SK-N-SH (cell line): ENCODE results near the gene ZBTB46. TPM values are rescaled to one million over a fixed set of nuclear protein-coding genes. Genes with fewer than 3 reads are reported as not detected.

Experiments used
- CTCF ChIA-PET: fragments of 300-600, 350-600 bp; formaldehyde crosslinking; extraction: SDS; loops from one replicate; lab custom pipeline; 2021; lab: Yijun Ruan, JAX
- POLR2A ChIA-PET: fragments of 350-600 bp; sonication (Branson Sonifier 250); formaldehyde crosslinking; extraction: SDS; loops from one replicate; lab custom pipeline; 2020; ENCODE audit warnings: antibody characterized with exemption, inconsistent platforms; lab: Yijun Ruan, JAX
- DNase-seq: peaks from one replicate; pipeline ENCODE4 v3.0.0; 2012
- H2AFZ ChIP-seq: fragments of 200-600 bp; sonication (generic); 2 replicates; pipeline ENCODE4 v1.8.1; 2016; ENCODE audit warnings: antibody characterized with exemption, mild to moderate bottlenecking, low read depth
- H3F3A ChIP-seq: fragments of 200-600 bp; sonication (generic); replicated peaks from 2 replicates; pipeline ENCODE3; 2016; ENCODE audit warnings: antibody characterized with exemption, mild to moderate bottlenecking; ENCODE audit not compliant: insufficient read depth
- H3K27ac ChIP-seq, 2 experiments: fragments of 200-500 bp in 1 of 2; fragments of 200-600 bp in 1 of 2; sonication (Bioruptor generic) in 1 of 2; sonication (generic), shearing (Covaris generic) in 1 of 2; 2 replicates each; pipeline versions ENCODE4 v1.5.1 to v1.6.1; 2014 to 2016; ENCODE audit warnings: low read depth in 2 of 2, inconsistent platforms in 1 of 2, low read length in 1 of 2, mild to moderate bottlenecking in 1 of 2, mixed read lengths in 1 of 2
- H3K27me3 ChIP-seq: fragments of 200-600 bp; sonication (generic), shearing (Covaris generic); 2 replicates; pipeline ENCODE4 v1.6.1; 2016; ENCODE audit warnings: mixed run types; ENCODE audit not compliant: insufficient read depth
- H3K36me3 ChIP-seq, 2 experiments: fragments of 200-500 bp in 1 of 2; fragments of 200-600 bp in 1 of 2; sonication (Bioruptor generic) in 1 of 2; sonication (generic) in 1 of 2; replicated peaks in 1 of 2; 2 replicates each; pipeline versions ENCODE3 to v1.5.1; 2014 to 2016; ENCODE audit warnings: low read length in 1 of 2, mild to moderate bottlenecking in 1 of 2; ENCODE audit not compliant: insufficient read depth in 2 of 2, control insufficient read depth in 1 of 2
- H3K4me1 ChIP-seq, 2 experiments: fragments of 200-500 bp in 1 of 2; fragments of 200-600 bp in 1 of 2; sonication (Bioruptor generic) in 1 of 2; sonication (generic), shearing (Covaris generic) in 1 of 2; 2 replicates each; pipeline versions ENCODE4 v1.5.1 to v1.6.1; 2014 to 2016; ENCODE audit warnings: low read depth in 1 of 2, low read length in 1 of 2, mixed run types in 1 of 2; ENCODE audit not compliant: insufficient read depth in 2 of 2, control insufficient read depth in 1 of 2
- H3K4me2 ChIP-seq: fragments of 200-600 bp; sonication (generic), shearing (Covaris generic); 2 replicates; pipeline ENCODE4 v1.6.1; 2017; ENCODE audit warnings: mixed run types
- H3K4me3 ChIP-seq, 2 experiments: fragments of 200-500 bp in 1 of 2; fragments of 200-600 bp in 1 of 2; sonication (Bioruptor generic) in 1 of 2; sonication (generic), shearing (Covaris generic) in 1 of 2; 2 replicates each; pipeline versions ENCODE4 v1.5.1 to v1.8.1; 2014 to 2016; ENCODE audit warnings: low read depth in 2 of 2, inconsistent platforms in 1 of 2, low read length in 1 of 2, mild to moderate bottlenecking in 1 of 2, mixed read lengths in 1 of 2, moderate library complexity in 1 of 2
- H3K79me2 ChIP-seq: fragments of 200-600 bp; sonication (generic); 2 replicates; pipeline ENCODE4 v1.8.1; 2017; ENCODE audit warnings: mild to moderate bottlenecking; ENCODE audit not compliant: insufficient read depth
- H3K9ac ChIP-seq: fragments of 200-600 bp; sonication (generic); 2 replicates; pipeline ENCODE4 v1.6.1; 2017; ENCODE audit warnings: mixed run types
- H3K9me2 ChIP-seq: fragments of 200-600 bp; sonication (generic); 2 replicates; pipeline ENCODE4 v1.6.1; 2017; ENCODE audit warnings: mixed run types
- H3K9me3 ChIP-seq: fragments of 200-600 bp; sonication (generic); 2 replicates; pipeline ENCODE4 v1.6.1; 2017; ENCODE audit warnings: mixed run types, mild to moderate bottlenecking, moderate library complexity
- H4K20me1 ChIP-seq: fragments of 200-600 bp; sonication (generic); 2 replicates; pipeline ENCODE4 v1.6.1; 2017; ENCODE audit warnings: mild to moderate bottlenecking, mixed run types; ENCODE audit not compliant: insufficient read depth
- CHD2 ChIP-seq: fragments of 150-350 bp; IDR thresholded peaks from 2 replicates; pipeline ENCODE4 v1.6.1; 2018; ENCODE audit warnings: low read length; ENCODE audit not compliant: partially characterized antibody
- ELF1 ChIP-seq: IDR thresholded peaks from 2 replicates; pipeline ENCODE4 v1.4.0; 2012
- EZH2phosphoT487 ChIP-seq: fragments of 200-600 bp; sonication (generic); IDR thresholded peaks from 2 replicates; pipeline ENCODE4 v1.6.1; 2017; ENCODE audit warnings: low read depth, mixed run types, mild to moderate bottlenecking, antibody characterized with exemption, moderate library complexity, borderline replicate concordance
- GATA2 ChIP-seq: sonication (generic); formaldehyde crosslinking; IDR thresholded peaks from 2 replicates; pipeline ENCODE4 v1.5.0; 2020; ENCODE audit warnings: mild to moderate bottlenecking, missing genetic modification reagents
- JUND ChIP-seq: IDR thresholded peaks from 2 replicates; pipeline ENCODE4 v1.4.0; 2012
- NFIC ChIP-seq: IDR thresholded peaks from 2 replicates; pipeline ENCODE4 v1.4.0; 2012; ENCODE audit warnings: borderline replicate concordance
- NRF1 ChIP-seq: IDR thresholded peaks from 2 replicates; pipeline ENCODE4 v1.6.1; 2012; ENCODE audit warnings: low read depth, mild to moderate bottlenecking, low read length
- RAD21 ChIP-seq: IDR thresholded peaks from 2 replicates; pipeline ENCODE4 v1.6.1; 2012; ENCODE audit warnings: mild to moderate bottlenecking, low read length
- RFX5 ChIP-seq: IDR thresholded peaks from 2 replicates; pipeline ENCODE4 v1.6.1; 2012; ENCODE audit warnings: mild to moderate bottlenecking, improper control_type of control experiment, low read length
- TAF1 ChIP-seq: IDR thresholded peaks from 2 replicates; pipeline ENCODE4 v1.6.1; 2012; ENCODE audit warnings: low read depth, mild to moderate bottlenecking, low read length, moderate library complexity, borderline replicate concordance
- TCF12 ChIP-seq: IDR thresholded peaks from 2 replicates; pipeline ENCODE4 v1.4.0; 2012
- YY1 ChIP-seq: IDR thresholded peaks from 2 replicates; pipeline ENCODE4 v1.4.0; 2012; ENCODE audit warnings: low read depth, mild to moderate bottlenecking
- WGBS: methylation state at CpG from one replicate; pipeline ENCODE4 v1.1.6; 2017; ENCODE audit warnings: low lambda C conversion rate; 5-methylcytosine and 5-hydroxymethylcytosine counted together
- polyA plus RNA-seq, 3 experiments: library from polyadenylated mRNA; depleted of rRNA; stranded (reverse); fragments of >200 nt; gene quantifications; 2 replicates each; pipeline ENCODE4 v1.2.3, GENCODE V29; 2012
- TF ChIP-seq, protein P1 (sequence below): IDR thresholded peaks from 2 replicates; pipeline ENCODE4 v1.4.0; 2012; ENCODE audit warnings: low read depth, borderline replicate concordance

ZBTB46 gene
- polyA plus RNA-seq, 1 of the 3 experiments (the other 2 are of a cell fraction), result 0.15 TPM

DNA sequence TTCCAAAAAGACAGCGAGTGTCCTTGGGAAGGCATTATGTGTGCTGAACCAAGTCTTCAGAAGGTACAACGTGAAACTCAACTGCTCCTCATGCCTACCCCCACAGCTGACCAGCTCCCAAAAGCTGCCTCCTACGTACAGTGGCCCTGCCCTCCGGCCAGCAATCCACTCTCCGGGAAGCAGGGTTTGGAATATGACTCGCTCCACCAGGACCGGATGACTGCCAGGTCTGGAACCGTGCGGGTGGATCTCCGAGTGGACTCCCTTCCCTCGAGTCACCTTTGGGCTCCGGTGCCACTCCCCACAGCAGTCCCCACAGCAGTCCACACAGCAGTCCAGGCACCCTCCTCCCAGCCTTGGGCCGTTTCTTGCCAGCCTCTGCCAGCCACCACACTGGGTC lies 4.3 kb downstream of the ZBTB46 start:
- Histone ChIP-seq H3K27ac (no peak overlapping the region), H3K27me3 (peaks cover 6% of the 10 kb centered on the region; the same call in 1 of the 2 replicates), H3K9me3 (no peaks in the 10 kb centered on the region), H3K9ac (no peak overlapping the region), H3K4me1 (peaks cover 0 to 4% of the 10 kb centered on the region in 2 experiments; a peak in 1 of 4 replicates), H3K4me2 (no peak overlapping the region), H2AFZ (no peak overlapping the region), H3F3A (peaks cover 4% of the 10 kb centered on the region), H3K79me2 (no peaks in the 10 kb centered on the region), H3K4me3 (no peak overlapping the region), H3K36me3 (no peaks in the 10 kb centered on the region), H3K9me2 (no peaks in the 10 kb centered on the region), H4K20me1 (no peaks in the 10 kb centered on the region)
- 90% methylated on average over 2 of the region's 13 CpGs for WGBS
- DNase-seq, result no peak
- no peak for TF ChIP-seq NRF1
- TF ChIP-seq ELF1, result no peak
- no peak for TF ChIP-seq TCF12
- TF ChIP-seq, protein P1, sequence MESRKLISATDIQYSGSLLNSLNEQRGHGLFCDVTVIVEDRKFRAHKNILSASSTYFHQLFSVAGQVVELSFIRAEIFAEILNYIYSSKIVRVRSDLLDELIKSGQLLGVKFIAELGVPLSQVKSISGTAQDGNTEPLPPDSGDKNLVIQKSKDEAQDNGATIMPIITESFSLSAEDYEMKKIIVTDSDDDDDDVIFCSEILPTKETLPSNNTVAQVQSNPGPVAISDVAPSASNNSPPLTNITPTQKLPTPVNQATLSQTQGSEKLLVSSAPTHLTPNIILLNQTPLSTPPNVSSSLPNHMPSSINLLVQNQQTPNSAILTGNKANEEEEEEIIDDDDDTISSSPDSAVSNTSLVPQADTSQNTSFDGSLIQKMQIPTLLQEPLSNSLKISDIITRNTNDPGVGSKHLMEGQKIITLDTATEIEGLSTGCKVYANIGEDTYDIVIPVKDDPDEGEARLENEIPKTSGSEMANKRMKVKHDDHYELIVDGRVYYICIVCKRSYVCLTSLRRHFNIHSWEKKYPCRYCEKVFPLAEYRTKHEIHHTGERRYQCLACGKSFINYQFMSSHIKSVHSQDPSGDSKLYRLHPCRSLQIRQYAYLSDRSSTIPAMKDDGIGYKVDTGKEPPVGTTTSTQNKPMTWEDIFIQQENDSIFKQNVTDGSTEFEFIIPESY, result no peak
- no peak for TF ChIP-seq NFIC
- no peak for TF ChIP-seq GATA2
- TF ChIP-seq JUND, result no peak
- POLR2A ChIA-PET, result no interaction called here
- CTCF ChIA-PET, result interaction anchor here (0.8 to 1.1 kb wide), 2 partner anchors 9 to 51 kb away, joined by 3 to 4 read pairs; no protein-coding TSS in a partner anchor

DNA sequence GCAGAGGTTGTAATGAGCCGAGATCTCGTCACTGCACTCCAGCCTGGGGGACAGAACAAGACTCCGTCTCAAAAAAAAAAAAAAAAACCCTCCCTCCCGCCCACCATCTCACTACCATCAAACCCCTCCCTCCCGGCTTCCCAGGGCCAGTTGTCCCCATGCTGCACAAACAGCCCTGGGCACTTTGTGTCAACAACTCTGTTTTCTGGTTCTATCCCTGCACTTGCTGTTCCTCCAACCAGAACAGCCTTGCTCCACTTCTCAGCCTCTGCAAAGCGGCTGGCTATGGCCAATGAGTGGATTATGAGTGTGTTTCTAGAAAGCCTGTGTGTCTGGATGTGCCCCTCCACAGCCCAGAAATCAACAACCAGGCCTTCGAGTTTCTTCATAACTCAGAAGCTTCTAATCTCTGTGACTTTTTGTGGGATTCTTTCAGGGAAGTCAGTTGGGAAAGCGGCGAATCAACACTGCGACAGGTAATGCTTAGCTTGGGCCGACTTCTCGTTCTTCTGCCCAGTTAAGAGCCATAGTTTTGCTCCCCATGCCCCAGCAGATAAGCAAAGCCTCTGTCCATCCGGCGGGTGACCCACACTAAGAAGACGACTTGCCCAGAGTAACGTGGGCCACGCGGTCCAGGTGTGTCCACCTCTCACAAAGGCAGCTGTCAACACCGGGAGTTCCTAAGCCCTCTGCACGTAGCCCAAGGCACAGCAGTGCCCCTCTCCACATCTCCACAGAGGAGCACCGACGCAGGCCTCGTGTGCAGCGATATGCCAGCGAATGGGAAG lies 5.5 kb downstream of the ZBTB46 start:
- TF ChIP-seq YY1 (no peak), EZH2phosphoT487 (no peak), CHD2 (no peak), NFIC (no peak), RAD21 (no peak), TAF1 (no peak), RFX5 (no peak)
- Histone ChIP-seq H3K27ac (no peak overlapping the region), H3K9me2 (no peaks in the 10 kb centered on the region), H3K9me3 (no peaks in the 10 kb centered on the region), H4K20me1 (no peaks in the 10 kb centered on the region), H2AFZ (no peak overlapping the region), H3K4me3 (no peak overlapping the region), H3K4me2 (no peak overlapping the region), H3K79me2 (no peaks in the 10 kb centered on the region), H3K4me1 (peaks cover 0 to 4% of the 10 kb centered on the region in 2 experiments; a peak in 1 of 4 replicates), H3F3A (peaks cover 4% of the 10 kb centered on the region), H3K36me3 (no peaks in the 10 kb centered on the region), H3K27me3 (peaks cover 6% of the 10 kb centered on the region; the same call in 1 of the 2 replicates), H3K9ac (no peak overlapping the region)
- ChIA-PET POLR2A (no interaction called here), CTCF (interaction anchor here (1.1 kb wide), 1 partner anchor 50 kb away, joined by 3 read pairs; no protein-coding TSS in a partner anchor)
- 79% methylated on average over 23 of the region's 25 CpGs for WGBS
- no peak for DNase-seq
